Ovary (tissue), 9 donors: Measurements from ENCODE around the gene MPHOSPH9. TPM values are rescaled to one million over a fixed set of nuclear protein-coding genes. Genes with fewer than 3 reads are reported as not detected.
A peak's percentile ranks its signal among the peaks of the same experiment; 100 is the strongest.

Experiments
- DNase-seq, 5 donors: peaks; one replicate each; pipeline ENCODE4 v3.0.0-alpha.2; 2019 to 2020
- H3K27ac ChIP-seq, 2 donors: fragments of 200-600 bp; one replicate each; pipeline versions ENCODE4 v1.5.1 to v1.8.0; 2019 to 2022
- H3K27me3 ChIP-seq: fragments of 200-600 bp; one replicate; pipeline ENCODE4 v1.8.0; 2022
- H3K36me3 ChIP-seq: fragments of 200-600 bp; sonication (generic); one replicate; pipeline ENCODE4 v1.5.1; 2019
- H3K4me1 ChIP-seq: one replicate; pipeline ENCODE4 v1.8.1; 2013; ENCODE audit warnings: mild to moderate bottlenecking, moderate library complexity; ENCODE audit not compliant: insufficient read depth
- H3K4me3 ChIP-seq: fragments of 200-600 bp; sonication (generic); one replicate; pipeline ENCODE4 v1.5.1; 2017
- H3K9me3 ChIP-seq, 2 donors: fragments of 200-600 bp in 1 of 2; sonication (generic) in 1 of 2; one replicate each; pipeline versions ENCODE4 v1.5.1 to v1.8.1; 2013 to 2019; ENCODE audit warnings: mild to moderate bottlenecking in 1 of 2, moderate library complexity in 1 of 2
- CTCF ChIP-seq, 3 donors: fragments of 450-650 bp in 2 of 3; fragments of 200-600 bp in 1 of 3; IDR thresholded peaks; one replicate each; pipeline versions ENCODE4 v1.5.1 to v1.8.0; 2016 to 2022; ENCODE audit warnings: antibody characterized with exemption in 3 of 3, mild to moderate bottlenecking in 1 of 3
- EP300 ChIP-seq: sonication (generic); formaldehyde crosslinking; IDR thresholded peaks from one replicate; pipeline ENCODE4 v1.6.1; 2017; ENCODE audit warnings: antibody characterized with exemption
- POLR2A ChIP-seq: fragments of 450-650 bp; IDR thresholded peaks from one replicate; pipeline ENCODE4 v1.6.1; 2017; ENCODE audit warnings: antibody characterized with exemption, mild to moderate bottlenecking, moderate library complexity
- WGBS, 3 donors: extraction: QIAGEN DNeasy Blood & Tissue Kit in 1 of 3; methylation state at CpG; one replicate each; pipeline versions ENCODE4 v1.1.5 to v1.1.7; 2013 to 2017; 5-methylcytosine and 5-hydroxymethylcytosine counted together
- intact Hi-C, 4 donors: fragments of 100-400 bp; cut with DNase I; formaldehyde crosslinking; loops; one replicate each; pipeline versions ENCODE4 v1.11.0 to v1.15.1; 2022 to 2023
- polyA plus RNA-seq, 2 donors: library from polyadenylated mRNA; stranded (reverse); fragments of 200-250 nt in 1 of 2; fragments of 350-450 nt in 1 of 2; fragmentation: Illumina TruSeq in 1 of 2; extraction: RNeasy Lipid Tissue Mini Kit (QIAGEN cat#74804) in 1 of 2; gene quantifications; one replicate each; pipeline ENCODE4 v1.2.3, GENCODE V29; 2013 to 2014
- total RNA-seq, 7 donors: library from RNA; depleted of rRNA in 2 of 7; stranded (reverse); fragments of >200 nt in 2 of 7; fragmentation: NEBNext Ultra II Directional in 3 of 7; extraction: Animal tissue kit (Norgen Biotek cat#: 25700) in 3 of 7; gene quantifications; one replicate each; pipeline versions ENCODE4 v1.1.0 to v1.2.4, GENCODE V29; 2016 to 2023
- donor health status: DM: no; HTN: no; CAD: no; lungs with moderate emphysema.
- donor health status: DM: no; HTN: no; CAD: no.
- donor health status: Bipolar disorder and iron deficiency.
- donor health status: DM: yes; HTN: yes; CAD: no.
- donor health status: DM: no; HTN: no; CAD: no.
- donor health status: DM: yes; HTN: yes; CAD: no.

MPHOSPH9 gene
- total and polyA plus RNA-seq, 9 donors: 4.2 to 28.4 (median 19.4) TPM

DNA sequence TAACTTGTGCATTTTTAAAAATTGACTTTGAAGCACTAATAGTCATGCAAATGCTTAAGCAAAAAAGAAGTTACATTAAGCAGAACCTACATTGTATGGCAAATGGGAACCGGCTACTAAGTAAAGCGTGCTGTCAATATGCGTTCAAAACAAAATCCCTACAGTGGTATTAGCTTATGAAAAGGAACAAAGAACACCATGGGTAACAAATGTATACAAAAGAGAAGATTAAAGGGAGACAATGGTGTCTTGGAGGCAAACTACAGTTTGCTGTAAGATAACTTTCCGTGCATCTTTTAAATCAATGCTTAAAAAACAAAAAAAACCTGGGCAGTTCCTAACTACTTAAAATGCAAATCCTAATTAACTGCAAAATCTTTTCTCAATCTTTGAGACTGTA is 28.3 kb upstream of the MPHOSPH9 start:
- H3K4me1 ChIP-seq: no peaks in the 10 kb centered on the region
- H3K27ac ChIP-seq: no peak overlapping the region
- TF ChIP-seq POLR2A (no peak), CTCF (IDR thresholded peaks at IDR 0.05) (no peak), EP300 (no peak)
- intact Hi-C loops: loop anchor here in 1 of 4 donors (10.0 kb wide), 2 partner anchors 94 to 344 kb away; partner anchors contain the start of gene DDX55
- WGBS, 3 donors: 90 to 91% (median 90%) methylated on average over 4 of the region's 4 CpGs
- no peak overlapping the region for H3K4me3 ChIP-seq
- no peak for DNase-seq
- H3K36me3 ChIP-seq: no peaks in the 10 kb centered on the region
- H3K27me3 ChIP-seq: no peaks in the 10 kb centered on the region
- H3K9me3 ChIP-seq: no peaks in the 10 kb centered on the region

GRCh38 chr12:123260081-123260480 is 27.1 kb upstream of the MPHOSPH9 start:
- no peak overlapping the region for H3K27ac ChIP-seq
- no peaks in the 10 kb centered on the region for H3K36me3 ChIP-seq
- DNase-seq: peak in 1 of 5 donors; percentile 4
- TF ChIP-seq EP300 (no peak), POLR2A (no peak)
- intact Hi-C loops: loop anchor here in 1 of 4 donors (10.0 kb wide), 2 partner anchors 95 to 345 kb away; partner anchors contain the start of gene DDX55
- H3K4me3 ChIP-seq: no peak overlapping the region
- no peaks in the 10 kb centered on the region for H3K27me3 ChIP-seq
- 69 to 72% (median 71%) methylated on average over 9 of the region's 9 CpGs for WGBS, 3 donors
- H3K4me1 ChIP-seq: no peaks in the 10 kb centered on the region
- H3K9me3 ChIP-seq: no peaks in the 10 kb centered on the region

GRCh38 chr12:123258593-123258992 is 25.7 kb upstream of the MPHOSPH9 start:
- Histone ChIP-seq H3K4me1 (no peaks in the 10 kb centered on the region), H3K27me3 (no peaks in the 10 kb centered on the region), H3K4me3 (no peak overlapping the region), H3K36me3 (no peaks in the 10 kb centered on the region), H3K27ac (no peak overlapping the region), H3K9me3 (no peaks in the 10 kb centered on the region)
- peak in 1 of 5 donors; percentile 2 for DNase-seq
- TF ChIP-seq EP300: no peak
- no peak for TF ChIP-seq CTCF (IDR thresholded peaks at IDR 0.05)
- TF ChIP-seq POLR2A: no peak
- intact Hi-C loops: no loop called here
- WGBS, 3 donors: 56 to 65% (median 60%) methylated on average over 4 of the region's 4 CpGs

DNA sequence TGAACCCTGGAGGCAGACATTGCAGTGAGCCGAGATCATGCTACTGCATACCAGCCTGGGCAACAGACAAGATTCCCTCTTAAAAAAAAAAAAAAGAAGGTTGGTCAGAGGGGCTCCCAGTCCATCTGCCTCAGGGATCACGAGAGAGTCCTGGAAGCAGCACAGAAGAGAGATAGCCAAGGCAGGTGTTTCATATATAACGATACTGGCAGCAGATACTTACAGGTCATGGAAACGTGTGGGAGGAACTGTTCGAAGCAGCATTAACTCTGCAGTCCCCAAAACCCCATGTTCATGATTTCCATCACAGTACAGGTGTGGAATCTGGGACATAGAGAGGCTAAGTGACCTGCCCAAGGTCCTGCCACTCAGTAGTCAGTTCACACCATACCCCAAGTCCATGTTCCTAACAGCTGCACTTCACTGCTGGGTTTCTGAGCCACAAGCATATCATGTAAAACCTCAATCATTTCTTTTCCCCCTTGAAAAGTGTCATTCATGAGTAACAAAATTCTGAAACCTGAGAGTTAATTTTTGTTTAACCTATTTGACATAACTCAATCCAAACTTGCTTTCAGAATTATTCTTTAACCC is 22.0 kb upstream of the MPHOSPH9 start:
- intact Hi-C loops: no loop called here
- Histone ChIP-seq H3K9me3 (no peaks in the 10 kb centered on the region), H3K27me3 (no peaks in the 10 kb centered on the region), H3K27ac (no peak overlapping the region), H3K36me3 (no peaks in the 10 kb centered on the region), H3K4me3 (no peak overlapping the region), H3K4me1 (peaks cover 5% of the 10 kb centered on the region)
- no peak for TF ChIP-seq CTCF (IDR thresholded peaks at IDR 0.05)
- no peak for TF ChIP-seq POLR2A
- TF ChIP-seq EP300: no peak
- DNase-seq: no peak
- WGBS, 3 donors: 25 to 26% (median 26%) methylated on average over 5 of the region's 5 CpGs
